ENCODE data around the gene PITPNC1. TPM values are rescaled to one million over a fixed set of nuclear protein-coding genes. Genes with fewer than 3 reads are reported as not detected.

Gene PITPNC1
- polyA plus RNA-seq, 1 donor from 2014 or later, result 18.8 TPM

DNA sequence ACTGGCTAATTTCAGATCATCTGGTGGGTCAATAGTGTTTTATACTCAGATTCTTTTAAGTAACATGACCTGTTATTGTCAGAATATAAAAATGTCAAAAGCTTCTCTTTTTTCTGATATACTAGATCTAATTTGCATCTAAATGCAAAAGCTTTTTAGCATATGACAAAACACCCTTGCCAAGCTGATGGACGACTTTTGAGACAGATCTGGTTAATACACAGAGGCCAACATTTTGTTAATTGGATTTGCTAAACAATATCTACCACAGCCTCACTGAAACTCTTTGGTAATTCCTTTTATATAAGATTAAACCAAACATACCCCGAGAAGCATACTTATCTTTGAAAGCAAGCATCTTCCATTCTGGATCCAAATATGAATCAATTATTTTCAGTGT, 330.4 kb downstream of the PITPNC1 start:
- TF ChIP-seq, protein P1, sequence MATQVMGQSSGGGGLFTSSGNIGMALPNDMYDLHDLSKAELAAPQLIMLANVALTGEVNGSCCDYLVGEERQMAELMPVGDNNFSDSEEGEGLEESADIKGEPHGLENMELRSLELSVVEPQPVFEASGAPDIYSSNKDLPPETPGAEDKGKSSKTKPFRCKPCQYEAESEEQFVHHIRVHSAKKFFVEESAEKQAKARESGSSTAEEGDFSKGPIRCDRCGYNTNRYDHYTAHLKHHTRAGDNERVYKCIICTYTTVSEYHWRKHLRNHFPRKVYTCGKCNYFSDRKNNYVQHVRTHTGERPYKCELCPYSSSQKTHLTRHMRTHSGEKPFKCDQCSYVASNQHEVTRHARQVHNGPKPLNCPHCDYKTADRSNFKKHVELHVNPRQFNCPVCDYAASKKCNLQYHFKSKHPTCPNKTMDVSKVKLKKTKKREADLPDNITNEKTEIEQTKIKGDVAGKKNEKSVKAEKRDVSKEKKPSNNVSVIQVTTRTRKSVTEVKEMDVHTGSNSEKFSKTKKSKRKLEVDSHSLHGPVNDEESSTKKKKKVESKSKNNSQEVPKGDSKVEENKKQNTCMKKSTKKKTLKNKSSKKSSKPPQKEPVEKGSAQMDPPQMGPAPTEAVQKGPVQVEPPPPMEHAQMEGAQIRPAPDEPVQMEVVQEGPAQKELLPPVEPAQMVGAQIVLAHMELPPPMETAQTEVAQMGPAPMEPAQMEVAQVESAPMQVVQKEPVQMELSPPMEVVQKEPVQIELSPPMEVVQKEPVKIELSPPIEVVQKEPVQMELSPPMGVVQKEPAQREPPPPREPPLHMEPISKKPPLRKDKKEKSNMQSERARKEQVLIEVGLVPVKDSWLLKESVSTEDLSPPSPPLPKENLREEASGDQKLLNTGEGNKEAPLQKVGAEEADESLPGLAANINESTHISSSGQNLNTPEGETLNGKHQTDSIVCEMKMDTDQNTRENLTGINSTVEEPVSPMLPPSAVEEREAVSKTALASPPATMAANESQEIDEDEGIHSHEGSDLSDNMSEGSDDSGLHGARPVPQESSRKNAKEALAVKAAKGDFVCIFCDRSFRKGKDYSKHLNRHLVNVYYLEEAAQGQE (IDR thresholded peaks at IDR 0.05; ENCODE audit: borderline replicate concordance), result no peak
- peak; percentile 44 for TF ChIP-seq EP300 (conservative IDR thresholded peaks at IDR 0.05; ENCODE audit: poor library complexity, severe bottlenecking)
- H4K20me1 ChIP-seq (ENCODE audit: insufficient read depth), result no peaks in the 10 kb centered on the region
- no peak overlapping the region for H3K27ac ChIP-seq (ENCODE audit: low read length)
- H3K79me2 ChIP-seq (replicated peaks; ENCODE audit: insufficient read depth, low read length), result no peaks in the 10 kb centered on the region
- H3K9me2 ChIP-seq (ENCODE audit: insufficient read depth, low read length), result no peaks in the 10 kb centered on the region
- H3K27me3 ChIP-seq (ENCODE audit: insufficient read depth, low read depth, low read length), result no peaks in the 10 kb centered on the region
- H3K9ac ChIP-seq (ENCODE audit: low read length), result no peak overlapping the region
- no peak overlapping the region for H2AFZ ChIP-seq (ENCODE audit: low read depth, low read length)
- no peak overlapping the region for H3K4me2 ChIP-seq (ENCODE audit: low read length)
- no peaks in the 10 kb centered on the region for H3F3A ChIP-seq (ENCODE audit: insufficient read depth, low read length, poor library complexity, severe bottlenecking)
- no peaks in the 10 kb centered on the region for H3K9me3 ChIP-seq (ENCODE audit: low read length)
- no peaks in the 10 kb centered on the region for H3K36me3 ChIP-seq (ENCODE audit: insufficient read depth, low read length)
- H3K4me3 ChIP-seq (ENCODE audit: low read length), result no peak overlapping the region

DNA sequence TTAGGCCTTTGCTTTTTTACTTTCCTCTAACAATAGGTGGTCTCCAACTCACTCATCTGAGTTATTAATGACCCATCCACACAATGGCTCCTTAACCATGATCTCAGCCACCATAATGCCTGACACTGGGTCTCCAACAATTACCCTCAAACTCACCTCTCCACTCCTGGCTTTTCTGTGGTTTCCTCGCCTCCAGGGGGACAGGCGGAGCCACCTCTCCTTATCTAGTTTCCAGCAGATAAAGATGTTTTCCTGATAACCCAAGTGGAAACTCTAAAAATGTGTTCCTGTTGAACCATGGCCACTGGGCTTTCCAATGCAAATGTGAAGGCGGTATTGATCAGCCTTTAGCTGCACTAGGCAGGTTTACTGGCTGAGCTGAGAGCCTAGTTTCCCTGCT, 331.3 kb downstream of the PITPNC1 start:
- Histone ChIP-seq H3K4me3 (ENCODE audit: low read length) (no peak overlapping the region), H3K27me3 (ENCODE audit: insufficient read depth, low read depth, low read length) (no peaks in the 10 kb centered on the region), H4K20me1 (ENCODE audit: insufficient read depth) (no peaks in the 10 kb centered on the region), H3K9me3 (ENCODE audit: low read length) (no peaks in the 10 kb centered on the region), H3K4me2 (ENCODE audit: low read length) (no peak overlapping the region), H3K36me3 (ENCODE audit: insufficient read depth, low read length) (no peaks in the 10 kb centered on the region), H3K9ac (ENCODE audit: low read length) (no peak overlapping the region), H2AFZ (ENCODE audit: low read depth, low read length) (no peak overlapping the region), H3K79me2 (replicated peaks; ENCODE audit: insufficient read depth, low read length) (no peaks in the 10 kb centered on the region), H3F3A (ENCODE audit: insufficient read depth, low read length, poor library complexity, severe bottlenecking) (no peaks in the 10 kb centered on the region), H3K9me2 (ENCODE audit: insufficient read depth, low read length) (no peaks in the 10 kb centered on the region), H3K27ac (ENCODE audit: low read length) (no peak overlapping the region)
- TF ChIP-seq SMC3 (conservative IDR thresholded peaks at IDR 0.05; ENCODE audit: poor library complexity), result no peak

DNA sequence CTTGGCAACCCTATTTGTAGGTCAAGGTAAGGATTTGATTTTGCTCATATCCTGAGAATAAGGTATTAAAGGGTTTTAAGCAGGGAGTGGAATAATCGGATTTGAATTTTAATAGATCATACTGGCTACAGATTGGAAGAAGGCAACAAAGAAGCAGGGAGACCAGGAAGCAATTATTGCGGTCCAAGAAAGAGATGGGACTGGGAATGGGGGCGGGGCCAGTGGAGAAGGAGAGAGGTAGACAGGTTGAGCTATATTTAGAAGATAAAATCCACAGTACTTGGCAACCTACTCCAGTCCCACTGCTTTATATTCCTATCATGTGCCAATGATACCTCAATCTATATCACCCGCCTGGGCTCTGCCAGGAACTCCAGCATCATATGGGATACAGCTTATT, 334.8 kb downstream of the PITPNC1 start:
- TF ChIP-seq TAF1 (IDR thresholded peaks at IDR 0.05; ENCODE audit: low read depth) (no peak), RAD21 (conservative IDR thresholded peaks at IDR 0.05) (no peak), EP300 (conservative IDR thresholded peaks at IDR 0.05; ENCODE audit: poor library complexity, severe bottlenecking) (no peak), EZH2 (IDR thresholded peaks at IDR 0.05; ENCODE audit: borderline replicate concordance, insufficient read depth, low read length, poor library complexity, severe bottlenecking) (no peak), POLR2AphosphoS5 (IDR thresholded peaks at IDR 0.05) (no peak), MXI1 (conservative IDR thresholded peaks at IDR 0.05; ENCODE audit: poor library complexity, severe bottlenecking) (no peak), SMC3 (conservative IDR thresholded peaks at IDR 0.05; ENCODE audit: poor library complexity) (no peak)
- TF ChIP-seq, protein P2, sequence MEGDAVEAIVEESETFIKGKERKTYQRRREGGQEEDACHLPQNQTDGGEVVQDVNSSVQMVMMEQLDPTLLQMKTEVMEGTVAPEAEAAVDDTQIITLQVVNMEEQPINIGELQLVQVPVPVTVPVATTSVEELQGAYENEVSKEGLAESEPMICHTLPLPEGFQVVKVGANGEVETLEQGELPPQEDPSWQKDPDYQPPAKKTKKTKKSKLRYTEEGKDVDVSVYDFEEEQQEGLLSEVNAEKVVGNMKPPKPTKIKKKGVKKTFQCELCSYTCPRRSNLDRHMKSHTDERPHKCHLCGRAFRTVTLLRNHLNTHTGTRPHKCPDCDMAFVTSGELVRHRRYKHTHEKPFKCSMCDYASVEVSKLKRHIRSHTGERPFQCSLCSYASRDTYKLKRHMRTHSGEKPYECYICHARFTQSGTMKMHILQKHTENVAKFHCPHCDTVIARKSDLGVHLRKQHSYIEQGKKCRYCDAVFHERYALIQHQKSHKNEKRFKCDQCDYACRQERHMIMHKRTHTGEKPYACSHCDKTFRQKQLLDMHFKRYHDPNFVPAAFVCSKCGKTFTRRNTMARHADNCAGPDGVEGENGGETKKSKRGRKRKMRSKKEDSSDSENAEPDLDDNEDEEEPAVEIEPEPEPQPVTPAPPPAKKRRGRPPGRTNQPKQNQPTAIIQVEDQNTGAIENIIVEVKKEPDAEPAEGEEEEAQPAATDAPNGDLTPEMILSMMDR (IDR thresholded peaks at IDR 0.05; ENCODE audit: poor library complexity, severe bottlenecking), result no peak
- TF ChIP-seq, protein P1 (IDR thresholded peaks at IDR 0.05; ENCODE audit: borderline replicate concordance), result no peak
- no peak overlapping the region for H3K9ac ChIP-seq (ENCODE audit: low read length)
- H3K4me2 ChIP-seq (ENCODE audit: low read length), result no peak overlapping the region

More for the DNA sequence above, 334.8 kb downstream of the PITPNC1 start:
- no peaks in the 10 kb centered on the region for H3K79me2 ChIP-seq (replicated peaks; ENCODE audit: insufficient read depth, low read length)
- H3F3A ChIP-seq (ENCODE audit: insufficient read depth, low read length, poor library complexity, severe bottlenecking), result no peaks in the 10 kb centered on the region
- no peak overlapping the region for H3K27ac ChIP-seq (ENCODE audit: low read length)
- H3K27me3 ChIP-seq (ENCODE audit: insufficient read depth, low read depth, low read length), result no peaks in the 10 kb centered on the region
- H3K4me3 ChIP-seq (ENCODE audit: low read length), result no peak overlapping the region
- no peaks in the 10 kb centered on the region for H3K9me3 ChIP-seq (ENCODE audit: low read length)
- H3K9me2 ChIP-seq (ENCODE audit: insufficient read depth, low read length), result no peaks in the 10 kb centered on the region
- H3K36me3 ChIP-seq (ENCODE audit: insufficient read depth, low read length), result no peaks in the 10 kb centered on the region
- H4K20me1 ChIP-seq (ENCODE audit: insufficient read depth), result no peaks in the 10 kb centered on the region
- no peak overlapping the region for H2AFZ ChIP-seq (ENCODE audit: low read depth, low read length)

Measured in neural cell (in vitro differentiated cells).